Measurements from ENCODE around the gene PLXDC2. TPM values are rescaled to one million over a fixed set of nuclear protein-coding genes. Genes with fewer than 3 reads are reported as not detected.

PLXDC2 gene
- total and polyA plus RNA-seq, 2 experiments from 2014 or later = 13.5 to 19.4 TPM

DNA sequence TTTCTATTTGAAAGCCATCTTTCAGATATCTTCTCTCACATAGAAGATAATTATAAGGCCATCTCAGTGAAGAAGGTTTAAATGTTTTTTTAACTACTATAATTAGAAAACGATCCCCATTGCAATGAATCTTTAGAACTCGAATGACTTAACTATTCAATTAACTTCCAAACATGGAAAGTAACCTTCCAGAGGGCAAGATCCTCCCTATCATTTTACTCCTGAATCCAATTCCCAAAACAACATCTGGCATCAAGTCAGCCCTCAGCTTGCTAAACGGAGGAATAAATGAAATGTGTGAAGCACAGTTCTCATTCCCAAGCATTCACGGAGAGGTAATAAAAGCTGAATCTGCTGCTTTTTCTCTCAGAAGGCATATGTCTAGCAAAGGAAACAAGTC is 293.4 kb downstream of the PLXDC2 start:
- H3K4me3 Mint-ChIP-seq = no peak overlapping the region
- Histone ChIP-seq H3F3A (replicated peaks; ENCODE audit: low read depth) (no peaks in the 10 kb centered on the region), H3K27ac (ENCODE audit: low read depth) (no peak overlapping the region), H3K9me2 (ENCODE audit: insufficient read depth) (no peaks in the 10 kb centered on the region), H3K4me3 (no peak overlapping the region), H3K4me1 (ENCODE audit: insufficient read depth) (peaks cover 1% of the 10 kb centered on the region; the same call in 1 of the 2 replicates), H3K36me3 (ENCODE audit: insufficient read depth) (no peaks in the 10 kb centered on the region), H4K20me1 (replicated peaks; ENCODE audit: insufficient read depth) (no peaks in the 10 kb centered on the region), H3K4me2 (no peak overlapping the region), H3K79me2 (replicated peaks; ENCODE audit: insufficient read depth) (no peaks in the 10 kb centered on the region), H2AFZ (no peak overlapping the region), H3K27me3 (ENCODE audit: insufficient read depth) (no peaks in the 10 kb centered on the region)
- peaks cover 14% of the 10 kb centered on the region; the same call in 2 of the 3 replicates for H3K36me3 Mint-ChIP-seq (ENCODE audit: low read depth)
- peaks cover 25% of the 10 kb centered on the region for H3K4me1 Mint-ChIP-seq
- no peak overlapping the region for H3K27ac Mint-ChIP-seq
- H3K9me3 Mint-ChIP-seq = no peaks in the 10 kb centered on the region; the same call in 2 of the 3 replicates
- H3K27me3 Mint-ChIP-seq (ENCODE audit: insufficient read depth, low read depth, poor library complexity) = peaks cover 2% of the 10 kb centered on the region
- ATAC-seq (no peak), DNase-seq (ENCODE audit: low spot score) (no peak)
- TF ChIP-seq EZH2 (IDR thresholded peaks at IDR 0.05; ENCODE audit: low read depth, unreplicated experiment) = no peak
- TF ChIP-seq, protein P1, sequence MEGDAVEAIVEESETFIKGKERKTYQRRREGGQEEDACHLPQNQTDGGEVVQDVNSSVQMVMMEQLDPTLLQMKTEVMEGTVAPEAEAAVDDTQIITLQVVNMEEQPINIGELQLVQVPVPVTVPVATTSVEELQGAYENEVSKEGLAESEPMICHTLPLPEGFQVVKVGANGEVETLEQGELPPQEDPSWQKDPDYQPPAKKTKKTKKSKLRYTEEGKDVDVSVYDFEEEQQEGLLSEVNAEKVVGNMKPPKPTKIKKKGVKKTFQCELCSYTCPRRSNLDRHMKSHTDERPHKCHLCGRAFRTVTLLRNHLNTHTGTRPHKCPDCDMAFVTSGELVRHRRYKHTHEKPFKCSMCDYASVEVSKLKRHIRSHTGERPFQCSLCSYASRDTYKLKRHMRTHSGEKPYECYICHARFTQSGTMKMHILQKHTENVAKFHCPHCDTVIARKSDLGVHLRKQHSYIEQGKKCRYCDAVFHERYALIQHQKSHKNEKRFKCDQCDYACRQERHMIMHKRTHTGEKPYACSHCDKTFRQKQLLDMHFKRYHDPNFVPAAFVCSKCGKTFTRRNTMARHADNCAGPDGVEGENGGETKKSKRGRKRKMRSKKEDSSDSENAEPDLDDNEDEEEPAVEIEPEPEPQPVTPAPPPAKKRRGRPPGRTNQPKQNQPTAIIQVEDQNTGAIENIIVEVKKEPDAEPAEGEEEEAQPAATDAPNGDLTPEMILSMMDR (conservative IDR thresholded peaks at IDR 0.05; ENCODE audit: low read depth in 2 of 2) = no peak
- TF ChIP-seq POLR2AphosphoS5 (IDR thresholded peaks at IDR 0.05; ENCODE audit: low read depth) = no peak
- TF ChIP-seq, protein P2, sequence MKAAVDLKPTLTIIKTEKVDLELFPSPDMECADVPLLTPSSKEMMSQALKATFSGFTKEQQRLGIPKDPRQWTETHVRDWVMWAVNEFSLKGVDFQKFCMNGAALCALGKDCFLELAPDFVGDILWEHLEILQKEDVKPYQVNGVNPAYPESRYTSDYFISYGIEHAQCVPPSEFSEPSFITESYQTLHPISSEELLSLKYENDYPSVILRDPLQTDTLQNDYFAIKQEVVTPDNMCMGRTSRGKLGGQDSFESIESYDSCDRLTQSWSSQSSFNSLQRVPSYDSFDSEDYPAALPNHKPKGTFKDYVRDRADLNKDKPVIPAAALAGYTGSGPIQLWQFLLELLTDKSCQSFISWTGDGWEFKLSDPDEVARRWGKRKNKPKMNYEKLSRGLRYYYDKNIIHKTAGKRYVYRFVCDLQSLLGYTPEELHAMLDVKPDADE (IDR thresholded peaks at IDR 0.05) = no peak
- no peak for TF ChIP-seq CREB1 (CRISPR knock-in tag; IDR thresholded peaks at IDR 0.05; ENCODE audit: low read depth)
- TF ChIP-seq EZH2phosphoT487 (IDR thresholded peaks at IDR 0.05; ENCODE audit: unreplicated experiment) = no peak
- no peak for TF ChIP-seq STAT1 (IDR thresholded peaks at IDR 0.05; ENCODE audit: unreplicated experiment)
- no peak for TF ChIP-seq ZNF331 (CRISPR knock-in tag; IDR thresholded peaks at IDR 0.05; ENCODE audit: low read depth)
- TF ChIP-seq, protein P3, sequence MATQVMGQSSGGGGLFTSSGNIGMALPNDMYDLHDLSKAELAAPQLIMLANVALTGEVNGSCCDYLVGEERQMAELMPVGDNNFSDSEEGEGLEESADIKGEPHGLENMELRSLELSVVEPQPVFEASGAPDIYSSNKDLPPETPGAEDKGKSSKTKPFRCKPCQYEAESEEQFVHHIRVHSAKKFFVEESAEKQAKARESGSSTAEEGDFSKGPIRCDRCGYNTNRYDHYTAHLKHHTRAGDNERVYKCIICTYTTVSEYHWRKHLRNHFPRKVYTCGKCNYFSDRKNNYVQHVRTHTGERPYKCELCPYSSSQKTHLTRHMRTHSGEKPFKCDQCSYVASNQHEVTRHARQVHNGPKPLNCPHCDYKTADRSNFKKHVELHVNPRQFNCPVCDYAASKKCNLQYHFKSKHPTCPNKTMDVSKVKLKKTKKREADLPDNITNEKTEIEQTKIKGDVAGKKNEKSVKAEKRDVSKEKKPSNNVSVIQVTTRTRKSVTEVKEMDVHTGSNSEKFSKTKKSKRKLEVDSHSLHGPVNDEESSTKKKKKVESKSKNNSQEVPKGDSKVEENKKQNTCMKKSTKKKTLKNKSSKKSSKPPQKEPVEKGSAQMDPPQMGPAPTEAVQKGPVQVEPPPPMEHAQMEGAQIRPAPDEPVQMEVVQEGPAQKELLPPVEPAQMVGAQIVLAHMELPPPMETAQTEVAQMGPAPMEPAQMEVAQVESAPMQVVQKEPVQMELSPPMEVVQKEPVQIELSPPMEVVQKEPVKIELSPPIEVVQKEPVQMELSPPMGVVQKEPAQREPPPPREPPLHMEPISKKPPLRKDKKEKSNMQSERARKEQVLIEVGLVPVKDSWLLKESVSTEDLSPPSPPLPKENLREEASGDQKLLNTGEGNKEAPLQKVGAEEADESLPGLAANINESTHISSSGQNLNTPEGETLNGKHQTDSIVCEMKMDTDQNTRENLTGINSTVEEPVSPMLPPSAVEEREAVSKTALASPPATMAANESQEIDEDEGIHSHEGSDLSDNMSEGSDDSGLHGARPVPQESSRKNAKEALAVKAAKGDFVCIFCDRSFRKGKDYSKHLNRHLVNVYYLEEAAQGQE (IDR thresholded peaks at IDR 0.05; ENCODE audit: unreplicated experiment) = no peak
- no peak for TF ChIP-seq NANOG (IDR thresholded peaks at IDR 0.05; ENCODE audit: borderline replicate concordance)
- TF ChIP-seq JUNB (IDR thresholded peaks at IDR 0.05; ENCODE audit: unreplicated experiment) = no peak
- no peak for TF ChIP-seq ZNF114 (CRISPR knock-in tag; IDR thresholded peaks at IDR 0.05)
- TF ChIP-seq, protein P4, sequence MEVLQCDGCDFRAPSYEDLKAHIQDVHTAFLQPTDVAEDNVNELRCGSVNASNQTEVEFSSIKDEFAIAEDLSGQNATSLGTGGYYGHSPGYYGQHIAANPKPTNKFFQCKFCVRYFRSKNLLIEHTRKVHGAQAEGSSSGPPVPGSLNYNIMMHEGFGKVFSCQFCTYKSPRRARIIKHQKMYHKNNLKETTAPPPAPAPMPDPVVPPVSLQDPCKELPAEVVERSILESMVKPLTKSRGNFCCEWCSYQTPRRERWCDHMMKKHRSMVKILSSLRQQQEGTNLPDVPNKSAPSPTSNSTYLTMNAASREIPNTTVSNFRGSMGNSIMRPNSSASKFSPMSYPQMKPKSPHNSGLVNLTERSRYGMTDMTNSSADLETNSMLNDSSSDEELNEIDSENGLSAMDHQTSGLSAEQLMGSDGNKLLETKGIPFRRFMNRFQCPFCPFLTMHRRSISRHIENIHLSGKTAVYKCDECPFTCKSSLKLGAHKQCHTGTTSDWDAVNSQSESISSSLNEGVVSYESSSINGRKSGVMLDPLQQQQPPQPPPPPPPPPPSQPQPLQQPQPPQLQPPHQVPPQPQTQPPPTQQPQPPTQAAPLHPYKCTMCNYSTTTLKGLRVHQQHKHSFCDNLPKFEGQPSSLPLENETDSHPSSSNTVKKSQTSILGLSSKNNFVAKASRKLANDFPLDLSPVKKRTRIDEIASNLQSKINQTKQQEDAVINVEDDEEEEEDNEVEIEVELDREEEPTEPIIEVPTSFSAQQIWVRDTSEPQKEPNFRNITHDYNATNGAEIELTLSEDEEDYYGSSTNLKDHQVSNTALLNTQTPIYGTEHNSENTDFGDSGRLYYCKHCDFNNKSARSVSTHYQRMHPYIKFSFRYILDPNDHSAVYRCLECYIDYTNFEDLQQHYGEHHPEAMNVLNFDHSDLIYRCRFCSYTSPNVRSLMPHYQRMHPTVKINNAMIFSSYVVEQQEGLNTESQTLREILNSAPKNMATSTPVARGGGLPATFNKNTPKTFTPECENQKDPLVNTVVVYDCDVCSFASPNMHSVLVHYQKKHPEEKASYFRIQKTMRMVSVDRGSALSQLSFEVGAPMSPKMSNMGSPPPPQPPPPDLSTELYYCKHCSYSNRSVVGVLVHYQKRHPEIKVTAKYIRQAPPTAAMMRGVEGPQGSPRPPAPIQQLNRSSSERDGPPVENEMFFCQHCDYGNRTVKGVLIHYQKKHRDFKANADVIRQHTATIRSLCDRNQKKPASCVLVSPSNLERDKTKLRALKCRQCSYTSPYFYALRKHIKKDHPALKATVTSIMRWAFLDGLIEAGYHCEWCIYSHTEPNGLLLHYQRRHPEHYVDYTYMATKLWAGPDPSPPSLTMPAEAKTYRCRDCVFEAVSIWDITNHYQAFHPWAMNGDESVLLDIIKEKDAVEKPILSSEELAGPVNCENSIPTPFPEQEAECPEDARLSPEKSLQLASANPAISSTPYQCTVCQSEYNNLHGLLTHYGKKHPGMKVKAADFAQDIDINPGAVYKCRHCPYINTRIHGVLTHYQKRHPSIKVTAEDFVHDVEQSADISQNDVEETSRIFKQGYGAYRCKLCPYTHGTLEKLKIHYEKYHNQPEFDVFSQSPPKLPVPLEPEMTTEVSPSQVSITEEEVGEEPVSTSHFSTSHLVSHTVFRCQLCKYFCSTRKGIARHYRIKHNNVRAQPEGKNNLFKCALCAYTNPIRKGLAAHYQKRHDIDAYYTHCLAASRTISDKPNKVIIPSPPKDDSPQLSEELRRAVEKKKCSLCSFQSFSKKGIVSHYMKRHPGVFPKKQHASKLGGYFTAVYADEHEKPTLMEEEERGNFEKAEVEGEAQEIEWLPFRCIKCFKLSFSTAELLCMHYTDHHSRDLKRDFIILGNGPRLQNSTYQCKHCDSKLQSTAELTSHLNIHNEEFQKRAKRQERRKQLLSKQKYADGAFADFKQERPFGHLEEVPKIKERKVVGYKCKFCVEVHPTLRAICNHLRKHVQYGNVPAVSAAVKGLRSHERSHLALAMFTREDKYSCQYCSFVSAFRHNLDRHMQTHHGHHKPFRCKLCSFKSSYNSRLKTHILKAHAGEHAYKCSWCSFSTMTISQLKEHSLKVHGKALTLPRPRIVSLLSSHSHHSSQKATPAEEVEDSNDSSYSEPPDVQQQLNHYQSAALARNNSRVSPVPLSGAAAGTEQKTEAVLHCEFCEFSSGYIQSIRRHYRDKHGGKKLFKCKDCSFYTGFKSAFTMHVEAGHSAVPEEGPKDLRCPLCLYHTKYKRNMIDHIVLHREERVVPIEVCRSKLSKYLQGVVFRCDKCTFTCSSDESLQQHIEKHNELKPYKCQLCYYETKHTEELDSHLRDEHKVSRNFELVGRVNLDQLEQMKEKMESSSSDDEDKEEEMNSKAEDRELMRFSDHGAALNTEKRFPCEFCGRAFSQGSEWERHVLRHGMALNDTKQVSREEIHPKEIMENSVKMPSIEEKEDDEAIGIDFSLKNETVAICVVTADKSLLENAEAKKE (CRISPR knock-in tag; IDR thresholded peaks at IDR 0.05) = no peak
